ENCODE results near the gene LSM2.

Gene LSM2

GRCh38 chr6:31768363-31769257 lies 38.2 kb downstream of the LSM2 start:
- no peak overlapping the region for H3K4me2 ChIP-seq (ENCODE audit: low read length)
- no peak overlapping the region for H3K9ac ChIP-seq (ENCODE audit: low read length)
- peaks cover 2% of the 10 kb centered on the region for H3K36me3 ChIP-seq (replicated peaks; ENCODE audit: low read depth, low read length)

DNA sequence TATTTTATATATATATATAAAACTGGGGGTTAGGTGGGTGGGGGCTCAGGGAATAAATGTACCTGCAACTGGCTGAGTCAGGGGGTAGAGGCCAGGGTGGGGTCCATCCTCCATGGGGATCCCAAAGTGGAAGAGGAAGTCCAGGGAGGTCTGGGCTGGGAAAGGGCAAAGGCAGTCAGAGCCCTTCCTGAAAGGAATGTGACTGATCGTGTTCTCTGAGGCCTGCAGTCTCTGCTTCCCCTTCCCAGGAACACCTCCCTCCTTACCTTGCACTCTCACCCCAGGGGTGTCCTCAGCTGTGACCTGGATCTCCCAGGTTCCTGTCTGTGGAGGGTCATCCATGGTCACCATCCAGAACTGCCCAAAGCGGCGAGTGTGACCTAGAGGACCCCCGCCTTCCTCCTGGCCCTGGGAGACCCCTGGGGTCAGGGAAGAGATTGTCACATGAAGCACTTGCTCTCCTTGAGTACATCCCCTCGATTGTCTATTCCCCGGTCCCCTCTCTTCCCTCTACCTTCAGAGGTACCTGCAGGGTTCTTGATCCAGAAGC lies 39.6 kb downstream of the LSM2 start:
- Histone ChIP-seq H3K9ac (ENCODE audit: low read length) (no peak overlapping the region), H3K36me3 (replicated peaks; ENCODE audit: low read depth, low read length) (peaks cover 4% of the 10 kb centered on the region)

More at GRCh38 chr6:31768363-31769257, 38.2 kb downstream of the LSM2 start:
- H3K79me2 ChIP-seq (ENCODE audit: low read length) = no peaks in the 10 kb centered on the region
- TF ChIP-seq, protein P1, sequence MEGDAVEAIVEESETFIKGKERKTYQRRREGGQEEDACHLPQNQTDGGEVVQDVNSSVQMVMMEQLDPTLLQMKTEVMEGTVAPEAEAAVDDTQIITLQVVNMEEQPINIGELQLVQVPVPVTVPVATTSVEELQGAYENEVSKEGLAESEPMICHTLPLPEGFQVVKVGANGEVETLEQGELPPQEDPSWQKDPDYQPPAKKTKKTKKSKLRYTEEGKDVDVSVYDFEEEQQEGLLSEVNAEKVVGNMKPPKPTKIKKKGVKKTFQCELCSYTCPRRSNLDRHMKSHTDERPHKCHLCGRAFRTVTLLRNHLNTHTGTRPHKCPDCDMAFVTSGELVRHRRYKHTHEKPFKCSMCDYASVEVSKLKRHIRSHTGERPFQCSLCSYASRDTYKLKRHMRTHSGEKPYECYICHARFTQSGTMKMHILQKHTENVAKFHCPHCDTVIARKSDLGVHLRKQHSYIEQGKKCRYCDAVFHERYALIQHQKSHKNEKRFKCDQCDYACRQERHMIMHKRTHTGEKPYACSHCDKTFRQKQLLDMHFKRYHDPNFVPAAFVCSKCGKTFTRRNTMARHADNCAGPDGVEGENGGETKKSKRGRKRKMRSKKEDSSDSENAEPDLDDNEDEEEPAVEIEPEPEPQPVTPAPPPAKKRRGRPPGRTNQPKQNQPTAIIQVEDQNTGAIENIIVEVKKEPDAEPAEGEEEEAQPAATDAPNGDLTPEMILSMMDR (IDR thresholded peaks at IDR 0.05; ENCODE audit: low read depth, low read length) = no peak
- TF ChIP-seq EZH2phosphoT487 (IDR thresholded peaks at IDR 0.05; ENCODE audit: low read depth) = no peak
- H3K4me1 ChIP-seq (ENCODE audit: low read length) = no peaks in the 10 kb centered on the region
- no peaks in the 10 kb centered on the region for H3K9me3 ChIP-seq (ENCODE audit: insufficient read depth, low read length)
- H3K27me3 ChIP-seq (ENCODE audit: low read depth, low read length) = no peaks in the 10 kb centered on the region
- no peak overlapping the region for H3K27ac ChIP-seq (ENCODE audit: low read length)
- no peaks in the 10 kb centered on the region for H4K20me1 ChIP-seq (ENCODE audit: insufficient read depth, low read length)
- no peak overlapping the region for H3K4me3 ChIP-seq (ENCODE audit: low read length)
- no peak overlapping the region for H2AFZ ChIP-seq (ENCODE audit: low read depth, low read length)

DNA sequence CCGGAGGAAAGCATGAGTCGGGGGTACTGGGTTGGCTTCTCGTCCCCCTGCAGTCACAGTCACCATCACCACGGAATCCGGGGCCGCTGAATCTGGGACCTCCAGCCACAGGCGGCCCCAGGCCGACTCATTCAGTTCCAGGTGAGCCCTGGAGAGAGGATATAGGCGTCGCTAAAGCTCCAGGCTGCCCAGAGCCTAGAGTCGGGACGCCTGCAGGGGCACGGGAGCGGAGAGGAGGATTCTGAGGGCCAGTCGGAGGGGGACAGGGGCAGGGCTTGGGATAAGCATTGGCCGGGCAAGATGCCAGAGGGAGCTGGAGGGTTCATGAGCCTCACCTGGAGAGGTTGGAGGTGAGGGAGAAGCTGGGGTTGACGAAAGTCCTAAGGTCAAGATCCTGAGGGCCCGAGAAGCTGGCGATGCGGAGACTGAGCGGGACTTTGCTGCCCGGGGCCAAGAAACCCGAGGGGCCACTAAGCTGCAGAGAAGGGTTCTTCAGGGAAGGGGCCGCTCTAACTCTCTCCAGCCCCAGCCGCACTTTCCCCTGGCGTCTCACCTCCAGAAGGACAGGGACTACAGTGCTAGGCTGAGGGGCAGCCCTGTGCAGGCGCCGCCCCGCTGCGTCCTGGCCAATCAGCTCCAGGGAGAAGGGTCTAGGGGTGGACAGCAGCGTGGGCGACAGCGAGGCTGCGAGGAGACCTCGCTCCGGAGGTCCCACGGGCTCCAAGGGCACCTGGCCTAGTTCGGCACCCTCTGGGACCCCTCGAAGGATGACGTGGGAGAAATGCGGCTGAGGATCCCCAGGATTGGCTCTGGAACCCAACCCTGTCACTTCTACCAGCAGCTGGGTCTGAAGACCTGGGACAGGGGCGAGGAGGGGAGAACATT lies 40.6 kb downstream of the LSM2 start:
- H3K9me3 ChIP-seq (ENCODE audit: insufficient read depth, low read length) = no peaks in the 10 kb centered on the region
- H3K27me3 ChIP-seq (ENCODE audit: low read depth, low read length) = no peaks in the 10 kb centered on the region
- no peak for TF ChIP-seq EZH2phosphoT487 (IDR thresholded peaks at IDR 0.05; ENCODE audit: low read depth)
- TF ChIP-seq, protein P1 (IDR thresholded peaks at IDR 0.05; ENCODE audit: low read depth, low read length) = no peak
- no peaks in the 10 kb centered on the region for H4K20me1 ChIP-seq (ENCODE audit: insufficient read depth, low read length)
- no peaks in the 10 kb centered on the region for H3K79me2 ChIP-seq (ENCODE audit: low read length)
- no peaks in the 10 kb centered on the region for H3K4me1 ChIP-seq (ENCODE audit: low read length)
- no peak overlapping the region for H3K4me2 ChIP-seq (ENCODE audit: low read length)
- no peak overlapping the region for H3K9ac ChIP-seq (ENCODE audit: low read length)
- H3K36me3 ChIP-seq (replicated peaks; ENCODE audit: low read depth, low read length) = peaks cover 4% of the 10 kb centered on the region
- no peak overlapping the region for H3K4me3 ChIP-seq (ENCODE audit: low read length)
- H2AFZ ChIP-seq (ENCODE audit: low read depth, low read length) = no peak overlapping the region
- no peak overlapping the region for H3K27ac ChIP-seq (ENCODE audit: low read length)

More for the DNA sequence above, 39.6 kb downstream of the LSM2 start:
- TF ChIP-seq, protein P1 (IDR thresholded peaks at IDR 0.05; ENCODE audit: low read depth, low read length) = no peak
- no peak for TF ChIP-seq EZH2phosphoT487 (IDR thresholded peaks at IDR 0.05; ENCODE audit: low read depth)
- H3K9me3 ChIP-seq (ENCODE audit: insufficient read depth, low read length) = no peaks in the 10 kb centered on the region
- H3K27me3 ChIP-seq (ENCODE audit: low read depth, low read length) = no peaks in the 10 kb centered on the region
- H3K4me3 ChIP-seq (ENCODE audit: low read length) = no peak overlapping the region
- H2AFZ ChIP-seq (ENCODE audit: low read depth, low read length) = no peak overlapping the region
- no peak overlapping the region for H3K4me2 ChIP-seq (ENCODE audit: low read length)
- H4K20me1 ChIP-seq (ENCODE audit: insufficient read depth, low read length) = no peaks in the 10 kb centered on the region
- H3K4me1 ChIP-seq (ENCODE audit: low read length) = no peaks in the 10 kb centered on the region
- H3K27ac ChIP-seq (ENCODE audit: low read length) = no peak overlapping the region
- H3K79me2 ChIP-seq (ENCODE audit: low read length) = no peaks in the 10 kb centered on the region

DNA sequence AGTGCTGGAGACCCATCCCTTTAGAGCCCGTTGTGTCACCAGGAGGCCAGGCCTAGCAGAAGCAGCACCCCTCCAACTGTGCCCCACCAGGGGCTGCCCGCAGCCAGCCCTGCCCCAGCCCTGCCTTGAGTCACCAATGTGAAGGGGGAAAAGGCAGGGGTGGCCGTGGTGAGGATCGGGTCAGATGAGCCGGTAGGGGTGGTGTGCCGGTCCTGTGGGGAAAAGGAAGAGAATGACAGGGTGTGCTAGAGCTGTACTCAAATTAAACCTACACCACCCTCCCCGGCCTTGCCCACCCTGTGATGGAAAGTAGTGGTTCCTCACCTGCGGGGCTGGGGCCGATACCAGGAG lies 41.2 kb downstream of the LSM2 start:
- Histone ChIP-seq H3K4me2 (ENCODE audit: low read length) (no peak overlapping the region), H3K9me3 (ENCODE audit: insufficient read depth, low read length) (no peaks in the 10 kb centered on the region), H3K27me3 (ENCODE audit: low read depth, low read length) (no peaks in the 10 kb centered on the region), H3K9ac (ENCODE audit: low read length) (no peak overlapping the region), H3K36me3 (replicated peaks; ENCODE audit: low read depth, low read length) (peaks cover 4% of the 10 kb centered on the region), H4K20me1 (ENCODE audit: insufficient read depth, low read length) (no peaks in the 10 kb centered on the region), H3K79me2 (ENCODE audit: low read length) (no peaks in the 10 kb centered on the region), H3K4me1 (ENCODE audit: low read length) (no peaks in the 10 kb centered on the region), H3K4me3 (ENCODE audit: low read length) (no peak overlapping the region), H2AFZ (ENCODE audit: low read depth, low read length) (no peak overlapping the region), H3K27ac (ENCODE audit: low read length) (no peak overlapping the region)
- TF ChIP-seq, protein P1 (IDR thresholded peaks at IDR 0.05; ENCODE audit: low read depth, low read length) = no peak
- TF ChIP-seq EZH2phosphoT487 (IDR thresholded peaks at IDR 0.05; ENCODE audit: low read depth) = no peak
